Epithelial cell of prostate (primary cell): ENCODE measurements around the gene NR6A1.
"Not testable (repeated sequence)": the region's sequence is repeated elsewhere in the genome, so short reads cannot be mapped to it uniquely, and the experiment has no call there.

Experiments used
- DNase-seq: peaks from one replicate; pipeline ENCODE4 v3.0.0-alpha.2; 2011; ENCODE audit warnings: low read depth, low spot score
- H3K27ac ChIP-seq: fragments of 450-650 bp; 2 replicates; pipeline ENCODE4 v1.5.1; 2017; ENCODE audit warnings: mild to moderate bottlenecking

Gene NR6A1

DNA sequence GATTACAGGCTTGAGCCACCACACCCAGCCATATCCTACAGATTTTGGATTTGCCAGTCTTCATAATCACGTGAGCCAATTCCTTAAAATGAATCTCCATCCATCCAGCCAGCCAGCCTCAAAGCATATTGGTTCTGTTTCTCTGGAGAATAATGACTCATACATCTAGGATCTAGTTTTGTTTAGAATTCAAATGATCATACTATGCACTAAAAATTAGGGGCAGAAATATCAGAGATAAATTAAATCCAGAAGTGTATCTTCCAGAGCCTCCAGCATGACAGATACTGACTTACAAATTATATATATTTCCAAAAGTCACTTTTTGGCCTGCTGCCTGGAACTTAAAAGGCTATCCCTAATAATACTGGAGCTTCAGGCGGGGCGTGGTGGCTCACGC lies 144.8 kb downstream of the NR6A1 start:
- no peak overlapping the region for H3K27ac ChIP-seq
- DNase-seq = no peak

DNA sequence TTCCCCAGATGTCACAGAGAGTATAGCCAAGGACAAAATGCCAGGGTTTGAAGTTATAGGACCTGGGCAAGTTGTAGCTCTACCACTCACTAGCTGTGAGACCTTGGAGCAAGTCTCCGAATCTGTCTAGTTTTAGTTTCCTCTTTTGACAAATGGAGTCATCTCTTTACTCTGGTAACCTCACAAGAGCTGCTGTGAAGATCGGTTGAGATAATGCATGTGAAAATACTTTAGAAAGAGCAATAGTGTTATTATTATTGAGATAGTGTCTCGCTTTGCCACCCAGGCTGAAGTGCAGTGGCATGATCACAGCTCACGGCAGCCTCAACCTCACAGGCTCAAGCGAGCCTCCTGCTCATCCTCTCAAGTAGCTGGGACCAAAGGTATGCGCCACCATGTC lies 146.0 kb downstream of the NR6A1 start:
- DNase-seq = no peak
- no peak overlapping the region for H3K27ac ChIP-seq

DNA sequence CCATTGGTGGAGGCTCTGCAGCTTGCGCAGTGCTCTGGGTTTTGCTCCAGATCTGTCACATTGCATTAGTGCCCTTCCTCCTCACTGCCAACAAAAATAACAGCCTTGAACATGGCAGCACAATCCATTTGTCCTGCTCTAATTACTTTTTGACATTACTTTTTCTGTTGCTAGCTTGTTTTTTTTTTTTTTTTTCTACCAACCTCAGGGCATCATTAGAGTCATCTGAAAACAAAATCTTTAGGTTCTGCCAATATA lies 146.4 kb downstream of the NR6A1 start:
- DNase-seq = no peak
- no peak overlapping the region for H3K27ac ChIP-seq

DNA sequence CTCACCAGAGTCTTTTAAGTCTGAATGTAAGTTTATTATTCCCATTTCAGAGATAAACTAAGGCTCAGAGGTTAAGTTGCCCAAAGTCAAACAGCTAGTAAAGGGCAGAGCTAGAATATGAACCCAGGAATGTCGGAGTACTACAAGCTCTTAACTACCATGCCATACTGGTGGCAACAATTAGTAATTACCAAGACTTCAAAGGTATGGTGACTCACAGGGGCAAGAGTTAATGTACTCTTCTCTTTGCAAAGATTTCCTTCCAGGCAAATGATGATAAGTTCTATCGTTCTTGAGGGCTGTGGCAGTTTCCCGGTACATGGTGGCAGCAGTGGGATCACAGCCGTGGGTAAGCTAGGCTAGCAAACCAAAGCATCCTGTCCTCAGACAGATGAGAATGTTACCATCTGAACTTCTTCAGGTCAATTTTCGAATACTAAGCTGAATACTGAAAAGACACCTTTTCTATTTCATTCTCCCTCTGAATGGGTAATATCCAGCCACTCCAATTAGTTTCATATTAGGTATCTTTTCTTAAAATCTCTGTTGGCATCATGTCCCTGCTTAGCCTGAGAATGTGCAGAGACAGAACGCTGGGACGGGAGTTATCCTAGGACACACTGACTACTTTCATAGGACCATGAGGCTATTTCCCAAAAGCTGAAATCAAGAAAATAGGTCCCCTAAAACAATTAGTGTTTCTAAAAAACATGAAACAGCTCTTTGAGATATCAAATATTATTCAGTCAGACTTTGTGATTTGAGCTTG lies 147.0 kb downstream of the NR6A1 start:
- H3K27ac ChIP-seq = no peak overlapping the region
- DNase-seq = no peak

DNA sequence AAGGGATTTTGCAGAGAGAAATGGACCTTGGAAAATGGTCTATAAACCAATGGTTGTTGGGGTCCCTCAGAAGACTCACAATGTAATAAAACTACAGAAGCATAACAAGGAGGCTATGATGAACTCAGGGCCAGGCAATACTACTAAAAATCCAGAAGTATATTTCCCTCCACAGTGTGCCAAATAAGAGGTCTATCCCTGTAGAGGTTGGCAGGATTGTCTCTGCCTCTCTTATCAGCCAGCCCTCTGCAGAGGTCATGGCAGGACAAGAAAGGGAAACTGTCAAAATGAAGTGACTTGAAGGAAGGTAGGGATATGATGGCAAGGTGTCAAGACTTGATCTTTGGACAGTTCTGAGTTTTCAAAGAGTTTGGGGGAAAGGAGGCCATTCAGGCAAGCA lies 148.2 kb downstream of the NR6A1 start:
- DNase-seq = no peak
- no peak overlapping the region for H3K27ac ChIP-seq

DNA sequence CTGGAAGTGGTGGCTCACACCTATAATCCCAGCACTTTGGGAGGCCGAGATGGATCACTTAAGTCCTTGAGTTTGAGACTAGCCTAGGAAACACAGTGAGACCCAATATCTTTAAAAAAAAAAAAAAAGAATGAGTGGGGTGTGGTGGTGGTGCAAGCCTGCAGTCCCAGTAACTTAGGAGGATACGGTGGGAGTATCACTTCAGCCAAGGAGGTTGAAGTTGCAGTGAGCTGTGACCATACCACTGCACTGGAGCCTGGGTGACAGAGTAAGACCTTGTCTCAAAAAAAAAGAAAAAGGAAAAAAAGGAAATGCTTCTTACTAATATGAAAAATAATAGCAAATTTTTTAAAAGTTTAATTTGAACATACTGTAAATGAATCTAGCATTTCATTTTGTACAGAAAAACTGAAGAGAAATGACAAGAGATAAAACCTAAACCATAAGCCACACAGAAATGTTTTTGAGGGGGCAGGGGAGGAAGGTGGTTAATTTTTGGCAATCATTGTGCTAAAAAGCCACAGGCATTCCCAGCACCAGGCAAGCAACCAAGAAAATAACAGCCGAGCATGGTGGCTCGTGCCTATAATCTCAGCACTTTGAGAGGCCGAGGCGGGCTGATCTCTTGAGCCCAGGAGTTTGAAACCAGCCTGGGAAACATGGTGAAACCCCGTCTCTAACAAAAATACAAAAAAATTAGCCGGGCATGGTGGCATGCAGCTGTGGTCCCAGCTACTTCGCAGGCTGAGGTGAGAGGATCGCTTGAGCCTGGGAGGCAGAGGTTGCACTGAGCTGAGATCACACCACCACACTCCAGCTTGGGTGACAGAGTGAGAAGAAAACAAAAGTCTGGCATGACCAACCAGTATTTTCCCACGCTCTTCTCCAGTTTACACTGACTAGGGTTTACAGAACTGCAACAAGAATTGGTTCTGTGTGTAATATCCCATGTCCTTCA lies 149.5 kb downstream of the NR6A1 start:
- no peak for DNase-seq
- H3K27ac ChIP-seq = no peak overlapping the region

DNA sequence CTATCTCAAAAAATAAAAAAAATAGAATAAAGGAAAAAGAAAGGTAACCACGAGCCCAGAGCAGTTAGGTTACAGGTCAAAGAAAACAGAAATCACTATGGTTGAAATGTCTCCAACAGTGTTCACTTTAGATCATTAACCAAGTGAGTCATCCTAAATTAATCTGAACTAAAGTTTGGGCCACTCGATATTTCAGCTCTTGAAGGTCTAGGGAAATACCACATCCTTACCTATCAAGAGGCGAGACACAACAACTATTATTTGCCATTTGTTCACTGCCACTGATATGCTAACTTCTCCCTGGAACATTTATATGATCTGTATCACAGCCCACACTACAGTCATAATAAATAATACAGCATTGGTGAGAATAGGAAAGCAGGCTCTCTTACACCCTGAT lies 152.6 kb downstream of the NR6A1 start:
- DNase-seq = no peak
- no peak overlapping the region for H3K27ac ChIP-seq

DNA sequence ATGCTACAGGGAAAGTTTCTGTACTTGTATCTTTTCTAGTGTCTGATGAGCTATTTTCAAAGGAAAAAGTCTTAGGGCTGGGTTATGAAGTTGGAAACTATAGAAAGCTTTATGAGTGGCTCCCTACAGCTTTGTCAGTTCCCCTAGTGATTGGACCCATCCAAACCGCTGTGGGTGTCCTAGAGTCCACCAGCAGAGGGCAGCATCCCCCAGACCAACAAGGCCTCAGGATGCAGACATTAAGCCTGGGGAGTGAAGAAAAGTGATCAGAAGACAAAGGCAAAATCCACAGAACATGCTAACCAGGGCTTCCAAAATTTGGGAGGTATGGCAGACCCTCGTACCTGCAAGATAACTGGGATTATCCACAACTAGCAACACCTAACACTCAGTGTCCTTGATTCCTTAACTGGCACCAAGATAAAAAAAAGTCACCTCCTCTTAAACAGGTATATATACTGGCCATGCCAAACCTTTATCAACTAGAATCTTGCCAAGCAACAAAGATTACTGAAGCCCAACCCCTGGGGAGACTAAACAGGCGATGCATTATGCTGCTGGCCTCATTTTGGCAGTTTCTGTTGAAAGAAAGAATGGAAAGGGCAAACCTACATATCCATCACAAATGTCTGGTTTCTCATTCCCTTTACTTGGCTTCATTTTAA lies 153.5 kb downstream of the NR6A1 start:
- peak; percentile 27 for DNase-seq

DNA sequence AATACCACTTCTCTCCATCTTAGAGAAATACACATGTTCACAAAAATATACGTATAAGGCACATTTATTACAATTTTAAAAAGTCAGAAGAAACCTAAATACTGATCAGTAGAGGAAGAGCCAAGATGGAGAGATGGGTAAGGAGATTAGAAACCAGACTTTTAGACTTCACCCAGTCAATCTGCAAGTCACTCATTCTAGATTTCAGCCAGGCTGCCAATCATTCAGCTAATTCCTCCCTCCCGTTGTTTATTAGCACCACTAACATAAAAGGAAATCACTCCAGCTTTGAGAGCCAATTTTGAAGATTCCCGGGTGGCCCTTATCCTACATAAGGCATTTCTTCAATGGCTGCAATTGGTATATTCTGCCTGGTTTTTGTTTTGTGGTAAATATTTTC lies 154.2 kb downstream of the NR6A1 start:
- DNase-seq = no peak
- no peak overlapping the region for H3K27ac ChIP-seq

More for the DNA sequence above, 153.5 kb downstream of the NR6A1 start:
- no peak overlapping the region for H3K27ac ChIP-seq

DNA sequence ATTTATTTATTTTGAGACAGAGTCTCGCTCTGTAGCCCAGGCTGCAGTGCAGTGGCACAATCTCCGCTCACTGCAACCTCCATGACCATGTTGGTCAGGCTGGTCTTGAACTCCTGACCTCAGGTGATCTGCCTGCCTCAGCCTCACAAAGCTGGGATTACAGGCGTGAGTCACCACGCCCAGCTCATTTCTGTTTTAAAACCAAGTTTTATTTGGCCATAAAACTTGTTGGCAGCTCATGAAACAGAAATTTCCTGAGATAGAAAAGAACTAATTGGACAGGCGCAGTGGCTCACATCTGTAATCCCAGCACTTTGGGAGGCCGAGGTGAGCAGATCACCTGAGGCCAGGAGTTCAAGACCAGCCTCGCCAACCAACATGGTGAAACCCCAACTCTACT lies 155.3 kb downstream of the NR6A1 start:
- DNase-seq = not testable (repeated sequence)

DNA sequence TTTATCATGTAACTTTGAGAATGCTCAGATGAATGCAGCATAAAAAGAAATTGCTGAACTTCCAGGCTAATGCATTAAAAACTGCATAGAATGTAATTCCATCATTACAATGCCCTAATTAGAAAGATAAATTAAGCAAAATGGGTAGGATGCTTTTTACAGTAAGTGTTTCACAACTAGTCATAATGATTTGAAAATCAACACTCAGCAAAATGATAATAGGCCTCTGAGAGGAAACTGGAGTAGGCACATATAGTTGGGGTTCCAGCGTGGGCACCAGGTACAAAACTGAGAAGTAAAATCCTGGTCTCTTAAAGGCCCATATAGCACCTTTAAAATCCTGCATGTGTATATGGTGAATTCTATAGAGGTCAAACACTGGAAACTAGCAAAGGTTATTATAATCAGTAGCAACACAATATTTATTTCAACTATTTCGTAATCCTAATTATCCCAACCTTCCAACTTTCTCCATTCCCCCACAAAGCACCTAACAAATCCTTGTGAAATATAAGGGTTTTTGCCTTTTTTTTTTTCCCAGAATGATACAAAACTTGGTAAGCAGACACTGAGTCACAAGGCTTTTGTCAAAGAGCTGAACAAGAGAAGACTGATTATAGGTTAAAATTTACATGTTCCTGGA lies 155.9 kb downstream of the NR6A1 start:
- H3K27ac ChIP-seq = no peak overlapping the region
- DNase-seq = no peak

More for the DNA sequence above, 155.3 kb downstream of the NR6A1 start:
- H3K27ac ChIP-seq = not testable (repeated sequence)

DNA sequence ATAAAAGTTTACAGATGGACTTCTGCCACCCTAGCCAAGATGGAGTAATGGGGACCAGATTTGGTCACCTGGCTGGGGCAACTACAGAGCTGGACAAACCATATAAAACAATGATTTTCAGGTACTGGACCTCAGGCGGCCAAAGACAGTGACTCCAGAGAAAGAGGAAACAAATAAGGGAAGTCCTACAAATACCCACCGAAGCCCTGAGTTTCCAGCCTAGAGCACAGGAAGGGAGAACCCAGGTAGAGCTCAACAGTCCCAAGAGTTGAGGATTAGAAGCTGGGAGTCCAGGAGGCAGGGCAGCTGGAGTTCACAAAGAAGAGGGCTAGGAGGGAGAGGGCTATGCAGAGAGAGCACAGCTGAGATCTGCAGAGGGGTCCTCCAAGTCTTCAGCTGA lies 157.3 kb downstream of the NR6A1 start:
- DNase-seq = no peak
- H3K27ac ChIP-seq = no peak overlapping the region

DNA sequence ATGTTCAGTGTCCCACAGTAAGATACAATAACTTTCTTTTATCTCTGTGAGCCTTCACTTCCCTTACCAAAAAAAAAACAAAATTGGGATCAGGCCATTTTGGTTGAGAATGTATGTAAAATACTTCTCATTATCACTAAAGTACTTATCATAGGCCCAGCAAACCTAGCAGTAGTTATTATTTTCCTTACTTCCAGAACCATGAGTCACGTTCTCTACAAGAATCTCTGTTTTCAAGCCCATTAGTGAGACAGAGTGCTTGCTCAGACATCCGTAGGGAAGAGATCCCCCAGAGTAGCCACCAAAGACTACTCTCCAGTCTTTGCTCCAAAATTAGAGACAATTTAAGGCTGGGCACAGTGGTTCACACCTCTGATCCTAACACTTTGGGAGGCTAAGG lies 160.0 kb downstream of the NR6A1 start:
- no peak overlapping the region for H3K27ac ChIP-seq
- DNase-seq = no peak

DNA sequence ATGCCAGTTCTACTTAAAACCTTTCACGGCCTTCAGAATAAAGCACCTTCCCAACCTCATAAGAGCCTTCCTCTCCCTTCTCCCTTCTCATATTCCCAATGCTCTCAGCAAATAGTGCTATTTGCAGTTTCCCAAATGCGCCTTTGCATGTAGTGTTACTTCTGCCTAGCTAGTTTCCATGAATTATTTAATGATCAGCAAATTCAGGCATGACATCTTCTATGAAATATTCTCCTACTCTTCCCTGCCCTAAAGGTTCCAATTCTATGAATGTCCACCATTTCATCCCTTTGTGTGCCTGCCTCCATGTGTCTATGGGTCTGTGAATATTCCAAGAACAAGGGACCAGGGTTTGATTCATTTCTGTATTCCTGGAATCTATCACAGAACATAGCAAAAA lies 165.1 kb downstream of the NR6A1 start:
- H3K27ac ChIP-seq = no peak overlapping the region
- no peak for DNase-seq

DNA sequence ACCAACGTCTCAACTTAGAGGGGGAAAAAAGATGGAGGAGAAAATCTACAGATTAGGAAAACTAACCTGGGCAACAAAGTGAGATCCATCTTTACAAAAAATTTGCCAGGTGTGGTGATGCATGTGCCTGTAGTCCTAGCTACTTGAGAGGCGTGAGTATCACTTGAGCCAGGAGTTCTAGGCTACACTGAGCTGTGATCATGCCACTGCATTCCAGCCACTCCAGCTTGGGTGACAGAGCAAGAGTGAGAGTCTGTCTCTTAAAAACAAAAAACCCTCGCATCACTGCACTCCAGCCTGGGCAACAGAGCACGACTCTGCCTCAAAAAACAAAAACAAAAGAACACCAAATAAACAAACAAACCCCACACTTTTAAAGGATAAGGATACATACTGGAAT lies 165.9 kb downstream of the NR6A1 start:
- no peak for DNase-seq
- no peak overlapping the region for H3K27ac ChIP-seq

DNA sequence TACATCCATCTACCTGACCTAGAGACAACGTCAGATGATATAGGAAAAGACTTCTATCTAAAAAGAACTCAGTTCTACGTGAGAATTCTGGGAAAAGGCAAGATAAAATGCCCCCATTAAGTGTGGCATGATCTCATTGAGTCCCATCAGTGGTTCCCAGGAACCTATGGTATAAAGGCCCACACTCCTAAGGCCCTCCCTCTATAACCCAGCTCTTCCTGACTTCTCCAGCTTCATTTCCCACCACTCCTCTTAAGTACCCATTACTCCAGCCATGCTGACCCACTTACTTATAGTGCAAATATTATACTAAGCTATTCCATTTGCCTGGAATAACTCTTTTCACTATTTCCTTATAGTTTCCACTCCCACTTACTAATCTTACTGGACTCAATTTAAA lies 168.5 kb downstream of the NR6A1 start:
- H3K27ac ChIP-seq = no peak overlapping the region
- no peak for DNase-seq

DNA sequence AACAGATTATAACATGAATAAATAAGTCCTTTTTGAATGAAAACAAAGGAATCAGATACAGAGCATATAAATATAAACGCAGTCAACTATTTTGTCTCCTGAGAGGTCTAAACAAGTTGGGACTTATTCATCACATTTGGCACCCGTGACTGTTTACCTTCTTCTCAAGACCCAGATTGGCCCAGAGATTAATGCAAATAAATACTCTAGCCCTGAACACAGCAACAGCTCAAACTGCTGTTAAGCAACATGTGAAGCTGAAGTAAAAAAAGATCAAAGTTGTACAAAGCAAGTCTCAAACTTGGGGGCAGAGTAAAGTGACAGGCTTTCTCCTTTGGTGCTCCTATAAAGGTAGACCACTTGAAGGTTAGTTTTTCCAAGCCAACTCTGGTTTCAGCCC lies 168.9 kb downstream of the NR6A1 start:
- no peak overlapping the region for H3K27ac ChIP-seq
- peak; percentile 65 for DNase-seq

DNA sequence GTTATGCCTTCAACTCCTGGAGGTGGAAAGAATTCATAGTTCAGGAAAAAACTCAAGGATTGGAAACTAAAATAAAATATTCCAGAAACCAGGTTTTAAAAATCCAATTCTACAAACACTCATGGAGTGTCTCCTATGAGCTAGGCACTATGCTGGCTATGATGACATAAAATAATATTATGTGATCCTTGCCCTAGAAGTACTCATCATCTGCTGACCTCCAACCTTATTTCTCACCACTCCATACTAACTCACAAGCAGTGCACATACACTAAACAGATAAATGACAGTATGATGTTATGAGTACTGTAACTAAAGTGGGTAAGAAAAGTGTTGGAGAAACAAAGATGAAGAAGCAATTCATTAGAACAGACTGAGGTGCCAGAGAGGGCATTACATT lies 170.7 kb downstream of the NR6A1 start:
- no peak for DNase-seq
- H3K27ac ChIP-seq = no peak overlapping the region

DNA sequence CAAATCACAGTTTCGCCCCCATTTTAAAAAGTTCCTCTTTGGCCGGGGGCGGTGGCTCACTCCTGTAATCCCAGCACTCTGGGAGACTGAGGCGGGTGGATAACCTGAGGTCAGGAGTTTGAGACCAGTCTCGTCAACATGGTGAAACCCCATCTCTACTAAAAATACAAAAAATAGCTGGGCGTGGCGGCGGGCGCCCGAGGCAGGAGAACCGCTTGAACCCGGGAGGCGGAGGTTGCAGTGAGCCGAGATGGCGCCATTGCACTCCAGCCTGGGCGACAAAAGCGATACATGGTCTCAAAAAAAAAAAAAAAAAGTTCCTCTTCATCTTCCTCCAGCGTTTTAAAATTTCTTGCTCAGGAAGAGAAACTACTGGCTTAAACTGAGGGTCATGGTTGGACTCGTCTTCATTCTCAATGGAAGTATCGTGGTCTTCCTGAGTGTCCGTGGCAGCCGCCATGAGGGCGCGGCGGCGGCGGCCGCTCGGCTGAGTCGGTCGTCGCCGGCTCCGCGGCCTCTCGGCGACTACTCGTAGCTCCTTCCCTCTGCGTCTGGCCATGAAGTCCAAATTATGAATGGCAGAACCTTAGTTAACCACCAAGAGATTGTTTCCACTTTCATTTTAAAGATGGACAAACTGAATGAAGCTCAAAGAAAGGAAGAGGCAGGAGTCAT lies 171.9 kb downstream of the NR6A1 start:
- DNase-seq = no peak
- H3K27ac ChIP-seq = no peak overlapping the region

DNA sequence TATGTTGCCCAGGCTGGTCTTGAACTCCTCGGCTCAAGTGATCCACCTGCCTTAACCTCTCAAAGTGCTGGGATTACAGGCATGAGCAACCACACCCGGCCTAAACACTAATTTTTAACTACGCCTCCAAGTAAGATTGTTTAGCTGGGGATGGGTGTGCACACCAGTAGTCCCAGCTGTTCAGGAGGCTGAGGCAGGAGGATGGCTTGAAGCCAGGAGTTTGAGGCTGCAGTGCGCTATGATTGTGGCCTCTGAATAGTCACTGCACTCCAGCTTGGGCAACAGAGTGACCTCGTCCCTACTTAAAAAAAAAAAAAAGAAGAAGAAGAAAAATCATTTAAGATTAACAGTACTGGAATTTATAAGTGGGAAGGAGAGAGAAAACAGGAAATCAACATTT lies 173.1 kb downstream of the NR6A1 start:
- no peak for DNase-seq
- no peak overlapping the region for H3K27ac ChIP-seq
